ENCODE results near the gene RUNX2. TPM values are rescaled to one million over a fixed set of nuclear protein-coding genes. Genes with fewer than 3 reads are reported as not detected.

RUNX2 gene
- total and polyA plus RNA-seq, 8 donors: 0.80 to 18.7 (median 2.7) TPM; not detected in 1

DNA sequence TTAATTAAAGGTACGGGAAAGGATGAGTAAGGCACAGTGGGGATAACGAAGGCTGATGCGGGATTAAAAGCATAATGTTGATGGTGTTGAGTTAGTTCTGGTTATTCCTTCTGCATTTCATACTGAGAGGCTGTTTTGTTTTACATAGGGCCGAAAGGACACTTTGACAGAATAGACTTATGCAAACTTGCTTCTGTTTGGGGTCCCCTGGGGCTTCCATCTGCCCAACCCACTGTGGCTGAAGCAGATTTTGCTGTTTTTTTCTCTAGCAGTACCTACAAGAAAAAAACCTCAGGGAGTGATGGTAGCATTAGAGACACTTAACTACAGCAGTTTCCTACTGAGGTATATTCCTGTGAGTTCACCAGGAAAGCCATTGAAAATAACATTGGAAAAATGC lies 185.7 kb downstream of the RUNX2 start:
- intact Hi-C loops (cut with DNase I; ENCODE audit: low total_unique reads): no loop called here
- DNase-seq: no peak
- peaks cover 0 to 12% (median 7%) of the 10 kb centered on the region in 4 donors for H3K36me3 ChIP-seq
- peak overlapping the region in 1 of 5 donors; percentile 11 for H3K27ac ChIP-seq
- H3K4me1 ChIP-seq: peaks cover 0 to 7% (median 0%) of the 10 kb centered on the region in 4 donors
- no peak for TF ChIP-seq POLR2AphosphoS5 (IDR thresholded peaks at IDR 0.05)
- TF ChIP-seq, protein P1, sequence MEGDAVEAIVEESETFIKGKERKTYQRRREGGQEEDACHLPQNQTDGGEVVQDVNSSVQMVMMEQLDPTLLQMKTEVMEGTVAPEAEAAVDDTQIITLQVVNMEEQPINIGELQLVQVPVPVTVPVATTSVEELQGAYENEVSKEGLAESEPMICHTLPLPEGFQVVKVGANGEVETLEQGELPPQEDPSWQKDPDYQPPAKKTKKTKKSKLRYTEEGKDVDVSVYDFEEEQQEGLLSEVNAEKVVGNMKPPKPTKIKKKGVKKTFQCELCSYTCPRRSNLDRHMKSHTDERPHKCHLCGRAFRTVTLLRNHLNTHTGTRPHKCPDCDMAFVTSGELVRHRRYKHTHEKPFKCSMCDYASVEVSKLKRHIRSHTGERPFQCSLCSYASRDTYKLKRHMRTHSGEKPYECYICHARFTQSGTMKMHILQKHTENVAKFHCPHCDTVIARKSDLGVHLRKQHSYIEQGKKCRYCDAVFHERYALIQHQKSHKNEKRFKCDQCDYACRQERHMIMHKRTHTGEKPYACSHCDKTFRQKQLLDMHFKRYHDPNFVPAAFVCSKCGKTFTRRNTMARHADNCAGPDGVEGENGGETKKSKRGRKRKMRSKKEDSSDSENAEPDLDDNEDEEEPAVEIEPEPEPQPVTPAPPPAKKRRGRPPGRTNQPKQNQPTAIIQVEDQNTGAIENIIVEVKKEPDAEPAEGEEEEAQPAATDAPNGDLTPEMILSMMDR (IDR thresholded peaks at IDR 0.05): no peak
- no peak for TF ChIP-seq POLR2A (IDR thresholded peaks at IDR 0.05)
- no peak for TF ChIP-seq EP300 (IDR thresholded peaks at IDR 0.05)
- H3K27me3 ChIP-seq: no peaks in the 10 kb centered on the region
- H3K4me3 ChIP-seq: no peak overlapping the region
- 93 to 97% (median 95%) methylated on average over 4 of the region's 4 CpGs for WGBS, 5 donors
- no peaks in the 10 kb centered on the region for H3K9me3 ChIP-seq

DNA sequence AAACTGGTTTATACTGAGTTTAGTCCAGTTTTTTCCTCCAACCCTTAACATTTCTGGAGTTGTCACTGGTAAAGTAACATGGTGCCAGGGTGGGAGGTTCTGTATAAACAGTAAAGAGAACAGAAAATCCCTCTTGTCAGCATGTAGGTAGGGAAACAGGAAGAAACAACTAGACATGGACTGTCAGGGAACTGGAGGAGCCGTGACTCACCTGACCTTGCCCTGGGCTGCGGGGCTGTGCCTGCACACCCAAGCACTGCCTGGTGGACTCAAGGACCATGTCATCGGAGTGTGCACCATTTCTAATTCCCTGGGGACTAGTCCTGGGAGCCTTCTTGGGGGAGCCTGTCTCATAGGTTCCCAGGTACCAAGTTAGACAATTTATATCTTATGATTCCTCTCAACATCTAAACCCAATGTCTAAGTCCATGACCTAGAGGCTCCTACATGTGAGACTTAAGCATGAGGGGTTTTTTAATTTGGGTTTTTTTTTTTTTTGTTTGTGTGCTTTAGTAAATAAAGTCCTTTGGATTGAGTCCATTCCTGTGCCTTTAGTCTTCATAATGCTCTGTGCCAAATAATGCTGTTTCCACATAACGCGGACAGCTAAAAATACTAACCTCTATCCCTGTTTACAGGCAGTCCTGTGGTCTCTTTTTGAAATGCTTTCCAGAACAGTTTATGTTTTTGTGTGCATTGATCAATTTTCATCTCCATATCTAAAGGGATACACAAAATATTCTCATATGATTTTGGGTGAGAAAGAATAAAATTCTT lies 186.5 kb downstream of the RUNX2 start:
- H3K36me3 ChIP-seq: peaks cover 0 to 12% (median 7%) of the 10 kb centered on the region in 4 donors
- H3K4me1 ChIP-seq: peaks cover 0 to 7% (median 0%) of the 10 kb centered on the region in 4 donors
- intact Hi-C loops (cut with DNase I; ENCODE audit: low total_unique reads): no loop called here
- no peaks in the 10 kb centered on the region for H3K9me3 ChIP-seq
- H3K4me3 ChIP-seq: no peak overlapping the region
- 81 to 88% (median 86%) methylated on average over 4 to 5 of the region's 5 CpGs for WGBS, 5 donors
- TF ChIP-seq POLR2A (IDR thresholded peaks at IDR 0.05) (no peak), POLR2AphosphoS5 (IDR thresholded peaks at IDR 0.05) (no peak), EP300 (IDR thresholded peaks at IDR 0.05) (no peak)
- TF ChIP-seq, protein P1 (IDR thresholded peaks at IDR 0.05): no peak
- H3K27me3 ChIP-seq: no peaks in the 10 kb centered on the region
- peak in 1 of 2 donors; percentile 33 for DNase-seq
- H3K27ac ChIP-seq: peak overlapping the region in 1 of 5 donors; percentile 11

DNA sequence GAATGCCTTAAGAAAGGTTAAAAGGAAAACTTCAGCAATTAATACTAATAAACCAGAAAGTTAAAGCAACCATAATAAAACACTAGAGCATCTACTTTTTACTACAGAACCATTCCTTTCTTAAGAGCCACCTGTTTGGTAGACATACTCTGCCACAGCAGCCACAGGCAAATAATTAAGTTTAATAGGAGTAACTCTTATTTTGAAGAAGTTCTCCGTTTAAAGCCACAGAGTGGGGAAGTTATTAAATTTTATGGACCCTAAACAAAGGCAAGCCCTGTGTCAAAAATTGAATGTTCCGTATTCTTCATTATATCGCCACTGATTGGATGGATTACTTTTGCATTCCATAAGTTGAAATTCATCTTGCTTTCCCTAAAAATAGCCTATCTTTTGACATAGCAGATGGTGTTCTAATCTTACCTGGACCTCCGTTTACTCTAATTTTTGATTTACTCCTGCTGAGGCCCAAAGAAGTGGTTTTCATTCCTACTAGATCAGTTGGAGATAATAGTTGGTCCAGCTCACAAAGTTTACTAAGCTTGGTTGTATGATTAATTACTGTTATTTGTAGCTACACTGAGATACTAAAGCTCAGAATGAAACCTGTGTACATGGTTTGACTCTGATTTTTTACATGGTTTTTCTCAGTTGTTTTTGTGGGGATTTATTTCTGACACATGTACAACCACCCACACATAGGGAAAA lies 190.0 kb downstream of the RUNX2 start:
- no peak for DNase-seq
- Histone ChIP-seq H3K27ac (no peak overlapping the region), H3K4me1 (peaks cover 0 to 17% (median 0%) of the 10 kb centered on the region in 4 donors), H3K36me3 (peaks cover 0 to 4% (median 0%) of the 10 kb centered on the region in 4 donors), H3K27me3 (no peaks in the 10 kb centered on the region), H3K4me3 (no peak overlapping the region), H3K9me3 (no peaks in the 10 kb centered on the region)
- intact Hi-C loops (cut with DNase I; ENCODE audit: low total_unique reads): no loop called here
- WGBS, 5 donors: 74 to 88% (median 84%) methylated on average over 4 of the region's 4 CpGs
- TF ChIP-seq, protein P1 (IDR thresholded peaks at IDR 0.05): no peak
- no peak for TF ChIP-seq EP300 (IDR thresholded peaks at IDR 0.05)
- TF ChIP-seq POLR2A (IDR thresholded peaks at IDR 0.05): no peak
- no peak for TF ChIP-seq POLR2AphosphoS5 (IDR thresholded peaks at IDR 0.05)

DNA sequence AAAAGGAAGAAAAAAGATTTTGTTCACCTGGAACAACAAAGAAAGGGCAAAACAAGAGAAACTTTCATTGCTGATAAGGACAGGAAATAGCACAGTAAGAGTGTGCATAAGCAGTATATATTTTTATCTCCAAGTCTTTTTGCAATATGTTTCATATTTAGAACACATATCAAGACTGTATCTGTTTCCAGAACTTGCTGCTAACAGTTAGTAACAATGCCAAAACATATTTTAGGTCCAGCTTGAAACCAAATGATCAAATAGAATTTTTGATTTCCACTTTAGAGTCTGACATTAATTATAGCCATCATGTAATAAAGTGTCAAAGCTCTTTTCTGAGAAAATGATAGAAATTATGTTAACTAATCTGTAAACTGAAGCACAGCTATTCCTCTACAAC lies 193.1 kb downstream of the RUNX2 start:
- no peak for DNase-seq
- no peak overlapping the region for H3K4me3 ChIP-seq
- H3K4me1 ChIP-seq: peaks cover 0 to 10% (median 0%) of the 10 kb centered on the region in 4 donors
- H3K9me3 ChIP-seq: no peaks in the 10 kb centered on the region
- H3K27ac ChIP-seq: no peak overlapping the region
- H3K27me3 ChIP-seq: no peaks in the 10 kb centered on the region
- H3K36me3 ChIP-seq: no peaks in the 10 kb centered on the region
- intact Hi-C loops (cut with DNase I; ENCODE audit: low total_unique reads): no loop called here
- no peak for TF ChIP-seq POLR2A (IDR thresholded peaks at IDR 0.05)

Measured in stomach (tissue), 9 donors.